Neural progenitor cell (in vitro differentiated cells): ENCODE data around the gene CRIP3. TPM values are rescaled to one million over a fixed set of nuclear protein-coding genes. Genes with fewer than 3 reads are reported as not detected.

Experiments
- DNase-seq: peaks from one replicate; pipeline ENCODE4 v3.0.0-alpha.2; 2016; ENCODE audit warnings: low spot score
- H2AFZ ChIP-seq: fragments of 200-600 bp; sonication (generic); replicated peaks from 2 replicates; pipeline ENCODE4 v1.6.1; 2016; ENCODE audit warnings: antibody characterized with exemption
- H3F3A ChIP-seq: fragments of 200-600 bp; sonication (generic); 2 replicates; pipeline ENCODE4 v1.6.1; 2016; ENCODE audit warnings: antibody characterized with exemption, low read depth
- H3K27ac ChIP-seq: fragments of 200-600 bp; sonication (generic); 2 replicates; pipeline ENCODE4 v1.5.1; 2016; ENCODE audit warnings: mild to moderate bottlenecking
- H3K27me3 ChIP-seq: fragments of 200-600 bp; sonication (generic); 2 replicates; pipeline ENCODE4 v1.6.1; 2016; ENCODE audit warnings: mild to moderate bottlenecking, moderate library complexity
- H3K36me3 ChIP-seq: fragments of 200-600 bp; sonication (generic); 2 replicates; pipeline ENCODE4 v1.5.1; 2016
- H3K4me1 ChIP-seq: fragments of 200-600 bp; sonication (generic); 2 replicates; pipeline ENCODE4 v1.6.1; 2016; ENCODE audit warnings: mixed run types
- H3K4me2 ChIP-seq: fragments of 200-600 bp; sonication (generic); 2 replicates; pipeline ENCODE4 v1.6.1; 2016
- H3K4me3 ChIP-seq: fragments of 200-600 bp; sonication (generic); 2 replicates; pipeline ENCODE4 v1.5.1; 2016
- H3K79me2 ChIP-seq: fragments of 200-600 bp; sonication (generic); 2 replicates; pipeline ENCODE4 v1.6.1; 2016; ENCODE audit warnings: low read depth
- H3K9ac ChIP-seq: fragments of 200-600 bp; sonication (generic); 2 replicates; pipeline ENCODE4 v1.6.1; 2016
- H3K9me3 ChIP-seq: fragments of 200-600 bp; sonication (generic); 2 replicates; pipeline ENCODE4 v1.5.1; 2016; ENCODE audit warnings: low read depth
- H4K20me1 ChIP-seq: fragments of 200-600 bp; sonication (generic); 2 replicates; pipeline ENCODE4 v1.6.1; 2016; ENCODE audit warnings: low read depth
- H3K27ac Mint-ChIP-seq: 3 replicates; pipeline ENCODE4 v1.8.0; 2021; ENCODE audit warnings: mixed read lengths
- H3K27me3 Mint-ChIP-seq: 2 replicates; pipeline ENCODE4 v1.8.0; 2022; ENCODE audit warnings: low read depth, mild to moderate bottlenecking, inconsistent platforms, moderate library complexity, mixed read lengths; ENCODE audit not compliant: insufficient read depth
- H3K36me3 Mint-ChIP-seq: 3 replicates; pipeline ENCODE4 v1.8.0; 2021; ENCODE audit warnings: mixed read lengths
- H3K4me1 Mint-ChIP-seq: 3 replicates; pipeline ENCODE4 v1.8.0; 2021; ENCODE audit warnings: mixed read lengths
- H3K4me3 Mint-ChIP-seq: 3 replicates; pipeline ENCODE4 v1.8.0; 2021; ENCODE audit warnings: mild to moderate bottlenecking, moderate library complexity, mixed read lengths
- H3K9me3 Mint-ChIP-seq: 3 replicates; pipeline ENCODE4 v1.8.0; 2020; ENCODE audit warnings: mixed read lengths
- CTCF ChIP-seq: fragments of 200-600 bp; sonication (generic); IDR thresholded peaks from 2 replicates; pipeline ENCODE4 v1.5.1; 2017; ENCODE audit warnings: antibody characterized with exemption, mild to moderate bottlenecking
- EZH2 ChIP-seq: fragments of 200-600 bp; sonication (generic); IDR thresholded peaks from 2 replicates; pipeline ENCODE4 v1.6.1; 2017; ENCODE audit warnings: antibody characterized with exemption, mild to moderate bottlenecking, moderate library complexity
- EZH2phosphoT487 ChIP-seq: fragments of 200-600 bp; sonication (generic); IDR thresholded peaks from 2 replicates; pipeline ENCODE4 v1.6.1; 2017; ENCODE audit warnings: antibody characterized with exemption
- total RNA-seq: library from RNA; depleted of rRNA; stranded (reverse); fragments of >200 nt; gene quantifications from 2 replicates; pipeline ENCODE4 v1.2.3, GENCODE V29; 2015; ENCODE audit warnings: low replicate concordance

The CRIP3 gene
- total RNA-seq, 1 donor from 2014 or later, result 21.3 TPM

- Histone ChIP-seq H3K4me2 (no peak overlapping the region), H3K27me3 (peaks cover 24% of the 10 kb centered on the region), H3K27ac (no peak overlapping the region), H3K9me3 (no peaks in the 10 kb centered on the region), H3K79me2 (no peaks in the 10 kb centered on the region), H4K20me1 (no peaks in the 10 kb centered on the region), H2AFZ (no peak overlapping the region), H3K36me3 (no peaks in the 10 kb centered on the region), H3F3A (no peaks in the 10 kb centered on the region), H3K9ac (no peak overlapping the region), H3K4me3 (no peak overlapping the region), H3K4me1 (no peaks in the 10 kb centered on the region)
- H3K9me3 Mint-ChIP-seq, result no peaks in the 10 kb centered on the region
- H3K27me3 Mint-ChIP-seq, result peaks cover 5% of the 10 kb centered on the region
- DNase-seq, result no peak
- H3K4me3 Mint-ChIP-seq, result no peak overlapping the region
- TF ChIP-seq CTCF, result no peak
- no peak for TF ChIP-seq EZH2phosphoT487
- TF ChIP-seq EZH2, result no peak
- H3K4me1 Mint-ChIP-seq, result peaks cover 14% of the 10 kb centered on the region
- peaks cover 2% of the 10 kb centered on the region for H3K36me3 Mint-ChIP-seq
- no peak overlapping the region for H3K27ac Mint-ChIP-seq
Measured at GRCh38 chr6:43285832-43286231, 22.8 kb downstream of the CRIP3 start.

DNA sequence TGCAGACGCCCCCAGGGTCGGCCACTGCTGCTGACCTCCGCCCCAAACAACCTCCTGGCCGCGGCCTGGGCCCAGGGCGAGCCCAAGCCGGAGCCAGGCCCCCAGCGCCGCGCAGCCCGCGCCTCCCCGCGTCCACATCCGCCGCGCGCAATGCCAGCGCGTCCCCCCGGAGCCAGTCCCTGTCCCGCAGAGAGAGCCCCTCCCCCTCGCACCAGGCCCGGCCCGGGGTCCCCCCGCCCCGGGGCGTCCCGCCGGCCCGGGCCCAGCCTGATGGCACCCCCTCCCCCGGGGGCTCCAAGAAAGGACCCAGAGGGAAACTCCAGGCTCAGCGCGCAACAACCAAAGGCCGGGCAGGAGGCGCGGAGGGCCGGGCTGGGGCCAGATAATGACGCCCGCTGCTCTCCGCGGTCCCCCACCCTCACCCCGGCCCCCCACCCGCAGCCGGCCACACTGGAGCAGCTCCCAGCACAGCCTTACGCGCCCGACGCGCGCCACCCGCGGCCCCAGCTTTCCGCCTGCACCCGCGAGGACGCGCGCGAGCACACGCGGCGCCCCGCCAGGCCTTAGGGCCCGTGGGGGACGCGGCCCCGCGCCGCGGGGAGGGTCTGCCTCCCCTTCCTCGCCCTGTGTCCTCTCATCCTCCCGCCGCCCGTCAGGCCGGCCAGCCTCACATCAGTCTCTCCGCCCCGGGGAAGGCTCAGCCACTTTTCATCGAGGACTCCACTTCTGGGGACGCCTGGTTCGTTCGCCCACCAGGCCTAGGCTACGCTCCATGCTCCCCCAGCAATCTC lies 23.4 kb downstream of the CRIP3 start:
- H3K4me2 ChIP-seq, result peak overlapping the region; percentile 64
- H3K27ac Mint-ChIP-seq, result no peak overlapping the region
- H3K9me3 Mint-ChIP-seq, result no peaks in the 10 kb centered on the region
- no peaks in the 10 kb centered on the region for H4K20me1 ChIP-seq
- no peaks in the 10 kb centered on the region for H3K36me3 ChIP-seq
- no peak overlapping the region for H3K4me3 Mint-ChIP-seq
- peaks cover 14% of the 10 kb centered on the region for H3K4me1 Mint-ChIP-seq
- DNase-seq, result no peak
- no peak for TF ChIP-seq EZH2phosphoT487
- no peak for TF ChIP-seq CTCF
- TF ChIP-seq EZH2, result no peak
- no peak overlapping the region for H2AFZ ChIP-seq
- no peaks in the 10 kb centered on the region for H3F3A ChIP-seq
- H3K9ac ChIP-seq, result no peak overlapping the region
- no peak overlapping the region for H3K27ac ChIP-seq
- H3K36me3 Mint-ChIP-seq, result peaks cover 2% of the 10 kb centered on the region
- H3K4me3 ChIP-seq, result peak overlapping the region; percentile 7
- no peaks in the 10 kb centered on the region for H3K79me2 ChIP-seq
- H3K9me3 ChIP-seq, result no peaks in the 10 kb centered on the region
- H3K27me3 Mint-ChIP-seq, result peaks cover 5% of the 10 kb centered on the region
- no peaks in the 10 kb centered on the region for H3K4me1 ChIP-seq
- H3K27me3 ChIP-seq, result peaks cover 24% of the 10 kb centered on the region

- H3F3A ChIP-seq, result no peaks in the 10 kb centered on the region
- Mint-ChIP-seq H3K4me3 (no peak overlapping the region), H3K9me3 (no peaks in the 10 kb centered on the region), H3K4me1 (peaks cover 14% of the 10 kb centered on the region), H3K27ac (no peak overlapping the region), H3K36me3 (peaks cover 2% of the 10 kb centered on the region), H3K27me3 (peaks cover 5% of the 10 kb centered on the region)
- H3K4me2 ChIP-seq, result no peak overlapping the region
- no peaks in the 10 kb centered on the region for H4K20me1 ChIP-seq
- H3K27ac ChIP-seq, result no peak overlapping the region
- peaks cover 1% of the 10 kb centered on the region for H3K4me1 ChIP-seq
- no peak overlapping the region for H3K4me3 ChIP-seq
- DNase-seq, result no peak
- H3K9ac ChIP-seq, result no peak overlapping the region
- TF ChIP-seq CTCF, result no peak
- no peak for TF ChIP-seq EZH2phosphoT487
- no peak for TF ChIP-seq EZH2
- H3K79me2 ChIP-seq, result no peaks in the 10 kb centered on the region
- H3K27me3 ChIP-seq, result peaks cover 24% of the 10 kb centered on the region
- no peaks in the 10 kb centered on the region for H3K36me3 ChIP-seq
- H2AFZ ChIP-seq, result no peak overlapping the region
- H3K9me3 ChIP-seq, result no peaks in the 10 kb centered on the region
Measured at GRCh38 chr6:43283905-43284304, 24.7 kb downstream of the CRIP3 start.
